ENCODE measurements around the gene VEGFC.

GRCh38 chr4:176774852-176775251 lies 17.9 kb downstream of the VEGFC start:
- TF ChIP-seq CTCF (optimal IDR thresholded peaks at IDR 0.05 in 1 of 3, IDR thresholded peaks at IDR 0.05 in 1 of 3, conservative IDR thresholded peaks at IDR 0.05 in 1 of 3; ENCODE audit: extremely low read depth in 1 of 3, insufficient read depth in 2 of 3, low read length in 3 of 3) (no peak), EZH2 (IDR thresholded peaks at IDR 0.05; ENCODE audit: low read length) (no peak)

Measured in keratinocyte (primary cell).